Natural killer cell (primary cell): ENCODE measurements around the gene HILPDA. TPM values are rescaled to one million over a fixed set of nuclear protein-coding genes. Genes with fewer than 3 reads are reported as not detected.
A peak's percentile ranks its signal among the peaks of the same experiment; 100 is the strongest.
"Not testable (repeated sequence)": the region's sequence is repeated elsewhere in the genome, so short reads cannot be mapped to it uniquely, and the experiment has no call there.

Experiments
- ATAC-seq, 3 donors: fragments of 150-1000 bp in 2 of 3; fragments of 200-7000 bp in 1 of 3; cut with Tn5 transposase; 1 replicate in 1 of 3; 2 replicates in 2 of 3; pipeline ENCODE4 v1.10.0; 2021; ENCODE audit warnings: mild to moderate bottlenecking in 2 of 3, moderate library complexity in 2 of 3
- DNase-seq, 2 donors: peaks; one replicate each; pipeline versions ENCODE4 v3.0.0 to v3.0.0-alpha.2; 2013 to 2021; ENCODE audit warnings: mixed read lengths in 1 of 2
- H3K27ac ChIP-seq: one replicate; pipeline ENCODE4 v1.5.1; 2013; ENCODE audit warnings: mild to moderate bottlenecking, low read length
- H3K27me3 ChIP-seq: one replicate; pipeline ENCODE4 v1.6.1; 2013; ENCODE audit warnings: low read length; ENCODE audit not compliant: control insufficient read depth, insufficient read depth
- H3K36me3 ChIP-seq: one replicate; pipeline ENCODE4 v1.6.1; 2013; ENCODE audit warnings: low read length; ENCODE audit not compliant: control insufficient read depth, insufficient read depth
- H3K4me1 ChIP-seq: one replicate; pipeline ENCODE4 v1.6.1; 2013; ENCODE audit warnings: low read length; ENCODE audit not compliant: control insufficient read depth, insufficient read depth
- H3K4me3 ChIP-seq: one replicate; pipeline ENCODE4 v1.5.1; 2013; ENCODE audit warnings: low read length
- H3K9me3 ChIP-seq: one replicate; pipeline ENCODE4 v1.6.1; 2013; ENCODE audit warnings: low read length; ENCODE audit not compliant: control insufficient read depth, insufficient read depth
- H3K27ac Mint-ChIP-seq, 2 donors: one replicate each; pipeline ENCODE4 v1.8.0; 2022; ENCODE audit warnings: mild to moderate bottlenecking in 2 of 2, mixed read lengths in 2 of 2, moderate library complexity in 1 of 2
- H3K27me3 Mint-ChIP-seq, 2 donors: one replicate each; pipeline ENCODE4 v1.8.0; 2022; ENCODE audit warnings: low read depth in 2 of 2, mixed read lengths in 2 of 2
- H3K36me3 Mint-ChIP-seq: one replicate; pipeline ENCODE4 v1.8.0; 2022; ENCODE audit warnings: mixed read lengths
- H3K4me1 Mint-ChIP-seq, 2 donors: one replicate each; pipeline ENCODE4 v1.8.0; 2022; ENCODE audit warnings: mixed read lengths in 2 of 2
- H3K4me3 Mint-ChIP-seq: one replicate; pipeline ENCODE4 v1.8.0; 2022; ENCODE audit warnings: mild to moderate bottlenecking, moderate library complexity, mixed read lengths
- H3K9me3 Mint-ChIP-seq, 2 donors: one replicate each; pipeline ENCODE4 v1.8.0; 2022; ENCODE audit warnings: mixed read lengths in 2 of 2
- CTCF ChIP-seq: fragments of 200-600 bp; IDR thresholded peaks from one replicate; pipeline ENCODE4 v1.8.0; 2022; ENCODE audit warnings: antibody characterized with exemption
- WGBS: methylation state at CpG from one replicate; pipeline ENCODE4 v1.1.7; 2013; ENCODE audit warnings: missing lambda C conversion rate; ENCODE audit not compliant: insufficient coverage; 5-methylcytosine and 5-hydroxymethylcytosine counted together
- intact Hi-C: fragments of 100-400 bp; cut with micrococcal nuclease; formaldehyde crosslinking; loops from one replicate; pipeline ENCODE4 v1.14.2; 2022
- total RNA-seq, 4 donors: library from RNA; stranded (reverse); fragments of 120-200 nt in 1 of 4; gene quantifications; one replicate each; pipeline versions ENCODE4 v1.2.3 to v1.2.4, GENCODE V29; 2013 to 2022

HILPDA gene
- total RNA-seq, 3 donors from 2014 or later (not counting 1 experiment from before 2014, with no cell fraction given), result 1.9 to 5.1 (median 2.3) TPM

GRCh38 chr7:128497405-128497804 lies 41.7 kb downstream of the HILPDA start:
- no peak for DNase-seq
- 86% methylated on average over 9 of the region's 9 CpGs for WGBS
- Mint-ChIP-seq H3K4me1 (no peaks in the 10 kb centered on the region), H3K4me3 (no peak overlapping the region), H3K9me3 (no peaks in the 10 kb centered on the region), H3K27ac (no peak overlapping the region), H3K36me3 (no peaks in the 10 kb centered on the region), H3K27me3 (no peaks in the 10 kb centered on the region)
- H3K4me1 ChIP-seq, result no peaks in the 10 kb centered on the region
- no peaks in the 10 kb centered on the region for H3K9me3 ChIP-seq
- H3K27me3 ChIP-seq, result no peaks in the 10 kb centered on the region
- H3K27ac ChIP-seq, result no peak overlapping the region
- intact Hi-C loops, result no loop called here
- no peak for ATAC-seq
- peaks cover 10% of the 10 kb centered on the region for H3K36me3 ChIP-seq
- no peak overlapping the region for H3K4me3 ChIP-seq
- TF ChIP-seq CTCF, result no peak

- peaks cover 37% of the 10 kb centered on the region for H3K4me1 ChIP-seq
- intact Hi-C loops, H3K27ac Mint-ChIP-seq, H3K27me3 ChIP-seq, H3K27me3 Mint-ChIP-seq, H3K27ac ChIP-seq, H3K4me3 Mint-ChIP-seq, H3K36me3 ChIP-seq, DNase-seq, H3K9me3 Mint-ChIP-seq, ATAC-seq, H3K4me3 ChIP-seq, H3K36me3 Mint-ChIP-seq, H3K9me3 ChIP-seq: not testable (repeated sequence)
- H3K4me1 Mint-ChIP-seq, result peaks cover 22 to 24% of the 10 kb centered on the region in 2 donors
- 83% methylated on average over 2 of the region's 2 CpGs for WGBS
Measured at GRCh38 chr7:128505416-128505815, 49.7 kb downstream of the HILPDA start.

GRCh38 chr7:128506819-128507218 lies 51.1 kb downstream of the HILPDA start:
- Histone ChIP-seq H3K27ac (peak overlapping the region; percentile 52), H3K4me1 (peaks cover 37% of the 10 kb centered on the region)
- peak; percentile 75 to 87 (median 77) for ATAC-seq
- H3K27me3 Mint-ChIP-seq, H3K27me3 ChIP-seq, H3K9me3 Mint-ChIP-seq, H3K4me3 ChIP-seq, intact Hi-C loops, H3K9me3 ChIP-seq, H3K36me3 Mint-ChIP-seq, H3K36me3 ChIP-seq: not testable (repeated sequence)
- peak in 1 of 2 donors; percentile 60 for DNase-seq
- Mint-ChIP-seq H3K4me1 (peaks cover 22 to 24% of the 10 kb centered on the region in 2 donors), H3K27ac (peak overlapping the region; percentile 71 to 86), H3K4me3 (peak overlapping the region; percentile 67)
- WGBS, result 33% methylated on average over 3 of the region's 3 CpGs

- H3K27ac ChIP-seq, result peak overlapping the region; percentile 52
- H3K4me3 Mint-ChIP-seq, result peak overlapping the region; percentile 67
Measured at GRCh38 chr7:128507321-128507993, 51.8 kb downstream of the HILPDA start.

More at GRCh38 chr7:128507321-128507993, 51.8 kb downstream of the HILPDA start:
- H3K9me3 ChIP-seq, H3K27me3 Mint-ChIP-seq, H3K9me3 Mint-ChIP-seq, H3K27me3 ChIP-seq, H3K4me3 ChIP-seq, intact Hi-C loops, H3K36me3 ChIP-seq, H3K36me3 Mint-ChIP-seq, DNase-seq: not testable (repeated sequence)
- WGBS, result 48% methylated on average over 4 of the region's 5 CpGs
- peak in 2 of 3 donors; percentile 35 to 36 for ATAC-seq
- Mint-ChIP-seq H3K4me1 (peaks cover 22 to 24% of the 10 kb centered on the region in 2 donors), H3K27ac (peak overlapping the region; percentile 71 to 86)
- peaks cover 37% of the 10 kb centered on the region for H3K4me1 ChIP-seq

Other genes with a start within 250 kb of the HILPDA start
- gene LEP, start 214.6 kb upstream of the HILPDA start, total RNA-seq, result not detected
- 10 to 100 TPM; 32.5 to 48.7 (median 48.5) TPM for gene RBM28, start 112.0 kb upstream of the HILPDA start, total RNA-seq
- gene PRRT4, start 94.2 kb upstream of the HILPDA start, total RNA-seq, result under 1 TPM in 1 of 3 donors, not detected in 2; 0.42 TPM
- gene IMPDH1, start 45.9 kb upstream of the HILPDA start, total RNA-seq, result 10 to 100 TPM; 77.8 to 94.1 (median 89.6) TPM
- gene METTL2B, start 20.9 kb downstream of the HILPDA start, total RNA-seq, result 10 to 100 TPM; 16.1 to 20.8 (median 20.0) TPM
- 1 to 10 TPM; 1.1 to 2.5 (median 1.1) TPM for gene GARIN1A, start 216.4 kb downstream of the HILPDA start, total RNA-seq